ENCODE data around the gene NLRC3.
"Not testable (repeated sequence)": the region's sequence is repeated elsewhere in the genome, so short reads cannot be mapped to it uniquely, and the experiment has no call there.

Gene NLRC3

DNA sequence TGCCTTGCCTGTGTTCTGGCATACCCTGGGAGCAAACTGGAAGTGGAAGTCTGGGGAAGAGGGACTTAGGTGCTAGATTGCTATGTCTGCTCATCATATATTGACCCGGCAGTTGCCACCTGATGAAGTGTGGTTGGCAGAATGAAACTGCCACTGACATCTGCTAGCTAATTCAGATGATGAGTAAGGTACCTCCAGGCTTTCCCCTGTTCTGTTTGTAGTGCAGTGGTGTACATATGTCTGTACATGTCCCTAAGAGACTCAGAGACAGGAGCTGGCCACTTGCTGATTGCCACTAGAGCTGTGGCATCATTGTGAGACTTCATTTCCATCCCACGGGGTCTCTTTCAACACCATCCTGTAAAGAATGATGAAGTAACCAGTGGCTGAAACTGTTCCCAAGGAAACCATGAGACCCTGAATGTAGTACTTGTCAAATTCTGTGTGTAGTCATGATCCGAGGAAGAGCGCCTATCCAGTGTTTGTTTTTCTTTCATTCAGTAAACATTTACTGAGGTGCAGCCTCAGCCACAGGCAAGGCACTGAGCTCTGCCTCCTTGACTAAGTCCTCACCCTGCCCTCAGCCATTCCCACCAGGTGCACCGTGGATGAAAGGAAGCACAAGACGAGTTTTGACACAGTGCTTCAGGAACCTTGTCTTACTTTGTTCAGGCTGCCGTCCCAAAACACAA is 63.2 kb downstream of the NLRC3 start:
- DNase-seq (ENCODE audit: low read depth): no peak

DNA sequence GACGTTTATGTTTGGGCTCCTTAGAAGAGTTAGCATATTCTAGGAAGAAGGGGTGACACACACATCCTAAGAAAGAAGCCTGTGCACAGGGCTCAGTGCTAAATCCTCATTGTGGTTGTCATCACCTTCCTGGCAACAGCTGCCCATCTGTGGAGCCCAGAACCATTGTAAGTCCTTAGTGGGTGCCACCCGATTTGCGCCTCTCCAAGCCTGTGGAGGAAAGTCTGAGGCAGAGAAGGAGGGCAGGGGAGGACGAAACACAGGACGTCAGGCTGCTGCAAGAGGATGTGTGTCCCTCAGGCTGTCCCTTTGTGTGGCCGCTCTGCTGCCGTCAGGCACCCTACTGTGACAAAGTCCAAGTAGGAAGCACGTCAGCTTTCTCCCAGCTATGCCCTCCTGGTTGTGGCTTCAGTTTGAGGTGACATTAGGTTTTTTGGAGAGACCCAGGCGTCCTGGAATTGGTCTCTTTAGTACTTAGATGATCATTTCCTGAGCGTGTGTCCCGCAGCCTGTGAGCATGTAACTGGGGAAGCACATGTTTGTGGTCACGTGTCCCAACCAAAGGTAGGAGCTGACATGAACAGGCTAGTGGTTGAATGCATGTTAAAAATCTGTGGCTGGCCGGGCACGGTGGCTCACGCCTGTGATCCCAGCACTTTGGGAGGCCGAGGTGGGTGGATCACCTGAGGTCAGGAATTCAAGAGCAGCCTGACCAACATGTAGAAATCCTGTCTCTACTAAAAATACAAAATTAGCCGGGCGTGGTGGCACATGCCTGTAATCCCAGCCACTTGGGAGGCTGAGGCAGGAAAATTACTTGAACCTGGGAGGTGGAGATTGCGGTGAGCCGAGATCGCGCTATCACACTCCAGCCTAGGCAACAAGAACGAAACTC is 65.7 kb downstream of the NLRC3 start:
- no peak for DNase-seq (ENCODE audit: low read depth)

DNA sequence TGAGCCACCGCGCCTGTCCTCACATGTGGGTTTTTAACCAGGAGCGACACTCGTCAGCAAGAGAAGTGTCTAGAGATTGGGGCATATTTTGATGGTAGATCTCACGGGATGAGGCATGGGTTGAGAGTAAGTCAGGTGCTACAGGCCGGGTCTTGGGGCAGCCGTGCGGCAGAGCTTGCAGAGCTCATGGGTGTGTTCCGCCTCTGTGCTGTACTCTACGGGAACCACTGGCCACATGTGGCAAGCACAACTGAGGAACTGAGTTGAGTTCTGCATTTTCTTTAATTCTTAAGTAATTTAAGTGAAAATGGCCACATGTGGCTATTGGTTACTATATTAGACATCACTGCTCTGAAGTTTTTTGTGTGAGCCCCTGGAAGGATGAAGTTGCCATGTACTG is 66.8 kb downstream of the NLRC3 start:
- no peak for DNase-seq (ENCODE audit: low read depth)

DNA sequence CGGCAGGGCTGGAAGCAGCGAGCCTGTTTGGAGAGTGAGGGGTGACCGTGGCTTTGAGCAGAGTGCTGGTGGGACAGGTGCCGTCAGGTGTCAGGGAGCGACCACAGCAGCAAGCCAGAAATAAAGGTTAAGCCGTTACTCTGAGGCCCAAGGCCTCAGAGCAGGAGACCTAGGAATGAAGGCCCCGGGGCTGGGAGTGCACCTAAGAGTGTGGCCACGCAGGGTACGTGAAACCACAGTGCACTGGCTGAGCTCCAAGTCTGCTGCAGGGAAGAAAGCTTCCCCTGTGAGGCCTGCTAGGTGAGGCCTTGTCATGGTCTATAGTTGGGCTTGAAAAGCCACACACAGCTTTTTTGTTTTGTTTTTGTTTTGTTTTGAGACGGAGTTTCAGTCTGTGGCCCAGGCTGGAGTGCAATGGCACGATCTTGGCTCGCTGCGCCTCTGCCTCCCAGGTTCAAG is 67.7 kb downstream of the NLRC3 start:
- DNase-seq (ENCODE audit: low read depth): no peak

DNA sequence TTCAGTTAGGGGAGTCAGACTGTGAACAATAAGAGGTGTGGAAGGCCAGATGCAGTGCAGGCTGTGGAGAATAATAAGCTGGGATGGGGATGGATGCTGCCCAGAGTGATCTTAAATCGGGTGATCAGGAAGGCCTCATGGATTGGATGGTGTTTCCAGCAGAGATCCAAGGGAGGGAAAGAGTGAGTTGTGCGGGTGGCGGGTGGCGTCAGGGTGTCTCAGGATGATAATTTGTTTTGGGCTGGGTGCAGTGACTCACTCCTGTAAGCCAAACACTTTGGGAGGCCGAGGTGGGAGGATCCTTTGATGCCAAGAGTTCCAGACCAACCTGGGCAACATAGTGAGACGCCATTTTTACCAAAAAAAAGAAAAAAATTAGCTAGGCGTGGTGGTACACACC is 68.5 kb downstream of the NLRC3 start:
- no peak for DNase-seq (ENCODE audit: low read depth)

DNA sequence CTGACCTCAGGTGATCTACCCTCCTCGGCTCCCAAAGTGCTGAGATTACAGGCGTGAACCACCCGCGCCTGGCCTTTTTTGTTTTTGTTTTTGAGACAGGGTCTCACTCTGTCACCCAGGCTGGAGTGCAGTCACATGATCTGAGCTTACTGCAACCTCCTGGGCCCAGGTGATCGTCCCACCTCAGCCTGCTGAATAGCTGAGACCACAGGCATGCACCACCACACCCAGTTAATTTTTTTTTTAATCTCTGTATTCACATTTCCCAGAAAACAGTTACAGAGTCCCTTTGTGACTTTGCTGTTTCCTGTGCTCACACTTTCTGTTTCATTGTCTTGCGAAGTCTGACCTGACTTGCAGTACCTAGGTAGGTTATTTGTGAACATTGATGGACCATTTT is 73.7 kb downstream of the NLRC3 start:
- no peak for DNase-seq (ENCODE audit: low read depth)

DNA sequence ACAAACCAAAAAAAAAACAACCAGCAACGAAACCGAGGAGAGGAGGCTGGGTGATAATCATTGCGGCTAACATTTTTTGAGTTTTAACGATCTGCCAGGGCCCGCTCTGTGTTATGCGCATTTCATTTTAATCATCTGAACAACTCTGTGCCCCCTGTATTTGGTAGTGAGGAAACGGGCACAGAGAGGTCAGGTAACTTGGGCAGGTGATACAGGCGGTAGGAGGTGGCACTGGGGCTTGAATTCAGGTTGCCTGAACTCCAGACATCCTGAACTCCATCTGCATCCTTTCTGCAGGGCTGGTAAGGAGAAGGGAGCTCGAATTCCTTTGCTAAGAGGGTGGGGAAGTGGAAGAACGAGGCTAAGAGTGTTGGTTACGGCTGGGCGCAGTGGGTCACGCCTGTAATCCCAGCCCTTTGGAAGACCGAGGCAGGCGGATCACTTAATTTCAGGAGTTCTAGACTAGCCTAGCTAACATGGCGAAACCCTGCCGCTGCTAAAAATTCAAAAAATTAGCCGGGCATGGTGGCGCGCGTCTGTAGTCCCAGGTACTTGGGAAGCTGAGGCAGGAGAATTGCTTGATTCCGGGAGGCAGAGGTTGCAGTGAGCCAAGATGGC is 75.3 kb downstream of the NLRC3 start:
- DNase-seq (ENCODE audit: low read depth): no peak

DNA sequence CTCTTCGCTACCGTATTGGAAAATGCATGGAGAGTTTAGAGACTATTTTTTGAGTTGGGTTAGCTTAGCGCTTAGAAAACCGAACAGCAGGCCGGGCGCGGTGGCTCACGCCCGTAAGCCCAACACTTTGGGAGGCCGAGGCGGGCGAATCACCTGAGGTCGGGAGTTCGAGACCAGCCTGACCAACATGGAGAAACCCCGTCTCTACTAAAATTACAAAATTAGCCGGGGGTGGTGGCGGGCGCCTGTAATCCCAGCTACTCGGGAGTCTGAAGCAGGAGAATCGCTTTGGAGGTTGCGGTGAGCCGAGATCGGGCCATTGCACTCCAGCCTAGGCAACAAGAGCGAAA is 75.8 kb downstream of the NLRC3 start:
- not testable (repeated sequence) for DNase-seq (ENCODE audit: low read depth)

DNA sequence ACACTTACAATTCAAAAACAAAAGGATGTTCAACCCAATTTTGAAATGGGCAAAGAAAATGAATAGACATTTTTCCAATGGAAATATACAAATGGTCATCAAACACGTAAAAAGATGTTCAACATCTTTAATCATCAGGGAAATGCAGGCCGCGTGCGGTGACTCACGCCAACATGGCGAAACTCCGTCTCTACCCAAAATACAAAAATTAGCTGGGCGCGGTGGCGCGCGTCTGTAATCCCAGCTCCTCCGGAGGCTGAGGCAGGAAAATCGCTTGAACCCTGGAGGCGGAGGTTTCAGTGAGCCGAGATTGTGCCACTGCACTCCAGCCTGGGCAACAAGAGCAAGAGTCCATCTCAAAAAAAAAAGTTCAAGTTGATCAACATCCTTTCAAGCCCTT is 78.2 kb downstream of the NLRC3 start:
- no peak for DNase-seq (ENCODE audit: low read depth)

DNA sequence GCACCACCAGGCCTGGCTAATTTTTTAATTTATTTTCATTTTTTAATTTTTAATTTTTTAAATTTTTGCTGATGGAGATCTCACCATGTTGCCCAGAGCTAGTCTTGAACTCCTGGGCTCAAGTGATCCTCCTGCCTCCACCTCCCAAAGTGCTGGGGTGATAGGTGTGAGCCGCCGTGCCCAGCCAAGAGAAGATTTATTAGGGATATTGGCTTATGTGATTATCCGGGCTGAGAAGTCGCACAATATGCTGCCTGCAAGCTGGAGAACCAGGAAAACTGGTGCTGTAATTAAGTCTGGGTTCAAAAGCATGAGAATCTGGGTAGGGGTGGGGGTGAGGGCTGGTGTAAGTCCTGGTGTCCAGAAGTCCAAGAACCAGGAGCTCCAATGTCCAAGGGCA is 79.4 kb downstream of the NLRC3 start:
- DNase-seq (ENCODE audit: low read depth): no peak

DNA sequence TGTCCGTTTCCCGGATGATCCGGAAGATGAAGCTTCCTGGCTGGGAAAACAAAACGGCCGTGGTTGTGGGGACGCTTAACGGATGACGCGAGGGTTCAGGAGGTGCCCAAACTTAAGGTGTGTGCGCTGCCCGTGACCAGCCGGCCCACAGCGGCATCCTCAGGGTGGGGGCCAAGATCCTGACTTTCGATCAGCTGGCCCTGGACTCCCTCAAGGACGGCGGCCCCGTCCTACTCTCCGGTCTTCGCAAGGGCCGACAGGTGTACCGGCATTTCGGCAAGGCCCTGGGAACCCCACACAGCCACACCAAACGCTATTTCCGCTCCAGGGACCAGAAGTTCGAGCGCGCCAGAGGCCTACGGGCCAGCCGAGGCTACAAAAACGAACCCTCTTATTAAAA is 80.8 kb downstream of the NLRC3 start:
- no peak for DNase-seq (ENCODE audit: low read depth)

DNA sequence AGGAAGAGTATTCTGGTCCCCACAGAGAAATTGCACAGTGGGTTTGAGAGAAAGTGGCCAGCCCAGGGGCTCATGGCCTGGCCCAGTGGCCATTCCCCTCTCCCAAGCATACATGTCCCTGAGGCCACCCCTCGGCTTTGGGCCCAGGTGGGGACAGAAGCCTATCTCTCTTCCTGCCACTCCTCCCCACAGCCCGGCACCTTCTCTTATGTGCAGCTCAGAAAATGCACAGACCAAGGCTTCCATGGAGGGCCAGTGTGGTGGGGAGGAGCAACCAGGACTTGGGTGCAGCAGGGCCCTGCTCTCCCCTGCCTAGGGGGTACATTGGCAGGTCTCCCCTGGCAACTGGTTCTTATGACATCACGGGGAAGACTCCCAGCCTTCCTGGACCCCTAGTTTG is 82.0 kb downstream of the NLRC3 start, which contains the start of gene C16orf90:
Gene C16orf90, minus strand, starts transcription at position 314 of the 400 bp plus-strand sequence. Its CDS starts 68 bp downstream, at position 246.
- no peak for DNase-seq (ENCODE audit: low read depth)

DNA sequence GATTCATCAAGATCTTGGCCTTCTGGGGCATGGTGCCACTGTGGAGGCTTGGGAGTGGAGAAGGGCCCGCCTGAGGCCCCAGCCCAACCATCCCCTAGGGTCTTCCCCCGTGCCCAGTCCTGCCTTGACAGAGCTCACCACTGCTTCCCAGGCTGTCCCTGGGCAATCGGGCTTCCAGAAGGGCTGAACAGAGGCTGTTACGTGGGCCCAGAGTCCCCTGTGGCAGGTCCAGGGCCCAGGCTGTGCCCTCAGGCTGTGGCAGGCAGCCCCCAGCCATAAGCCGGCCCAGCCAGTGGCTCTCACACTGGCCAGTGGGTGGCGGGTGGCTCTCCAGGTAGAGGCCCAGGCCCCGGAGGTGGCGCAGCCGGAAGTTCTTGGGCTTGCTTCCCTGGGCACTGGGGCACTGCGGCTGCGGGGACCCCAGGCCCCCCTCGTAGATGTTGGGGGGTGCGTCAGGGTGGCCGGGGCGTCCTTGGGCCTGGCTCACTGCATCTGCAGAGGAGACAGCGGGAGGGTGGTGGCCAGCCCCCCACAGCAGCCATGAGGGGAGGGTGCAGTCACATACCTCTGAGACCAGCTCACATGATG is 82.7 kb downstream of the NLRC3 start:
- DNase-seq (ENCODE audit: low read depth): no peak

DNA sequence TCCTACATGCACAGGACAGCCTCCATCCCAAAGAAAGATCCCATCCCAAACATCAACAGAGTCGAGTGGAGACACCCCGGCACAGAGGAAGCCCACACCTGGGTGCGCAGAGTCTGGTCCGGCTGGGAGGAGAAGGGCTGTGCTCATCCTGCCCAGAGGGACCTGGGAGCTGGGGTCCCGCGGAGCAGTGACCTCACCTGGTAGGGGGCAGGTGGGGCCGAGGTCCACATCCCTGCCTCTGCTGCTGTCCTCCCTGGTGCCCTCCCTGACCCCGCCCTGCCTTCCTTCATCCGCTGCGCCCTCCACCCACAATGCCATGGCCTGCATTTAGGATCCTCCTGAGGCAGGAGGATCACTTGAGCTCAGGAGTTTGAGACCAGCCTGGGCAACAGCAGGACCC is 84.8 kb downstream of the NLRC3 start:
- no peak for DNase-seq (ENCODE audit: low read depth)

DNA sequence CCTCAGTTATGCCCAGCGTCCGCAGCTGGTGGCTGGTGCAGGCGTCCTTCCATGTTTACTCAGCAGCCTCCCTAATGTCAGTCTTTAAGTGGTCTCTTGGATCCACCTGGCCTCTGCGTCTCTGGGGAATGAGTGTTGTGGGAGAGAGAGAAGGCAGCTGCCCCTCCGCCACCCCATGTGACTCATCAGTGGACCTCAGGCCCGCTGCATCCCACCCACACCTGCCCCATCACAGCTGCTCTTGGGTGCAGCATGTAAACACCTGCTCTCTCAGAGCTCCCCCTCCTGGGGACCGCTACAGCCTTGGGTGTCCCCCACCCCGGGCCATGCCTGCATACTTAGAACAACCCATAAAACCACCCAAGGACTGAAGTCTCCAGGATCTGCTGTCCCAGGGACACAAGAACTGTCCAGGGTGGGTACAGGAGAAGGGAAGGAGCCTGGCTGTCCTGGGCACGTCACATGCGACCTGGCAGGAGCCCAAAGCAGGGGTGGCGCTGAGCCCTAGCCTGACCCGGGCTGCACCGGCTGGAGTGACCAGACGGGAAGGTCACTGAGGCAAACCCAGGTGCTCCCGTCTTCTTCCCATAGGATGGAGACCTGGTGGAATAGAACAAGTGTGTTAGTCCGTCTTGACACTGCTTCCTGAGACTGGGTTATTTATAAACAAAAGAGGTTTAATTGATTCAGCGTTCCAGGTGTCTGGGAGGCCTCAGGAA is 86.1 kb downstream of the NLRC3 start:
- no peak for DNase-seq (ENCODE audit: low read depth)

Measured in CMK (cell line).